HEK293T (cell line): ENCODE data around the gene YWHAH.

Source experiments
- ARNT ChIP-seq: fragments of 450-650 bp; IDR thresholded peaks from 2 replicates; pipeline ENCODE4 v1.6.1; 2017; ENCODE audit warnings: mild to moderate bottlenecking
- BHLHE40 ChIP-seq: fragments of 450-650 bp; IDR thresholded peaks from 2 replicates; pipeline ENCODE4 v1.6.1; 2016; ENCODE audit warnings: mild to moderate bottlenecking, moderate library complexity, borderline replicate concordance
- FOXM1 ChIP-seq: fragments of 450-650 bp; IDR thresholded peaks from 2 replicates; pipeline ENCODE4 v1.6.1; 2017; ENCODE audit warnings: mild to moderate bottlenecking, borderline replicate concordance
- NFRKB ChIP-seq: fragments of 450-650 bp; IDR thresholded peaks from 2 replicates; pipeline ENCODE4 v1.6.1; 2016; ENCODE audit warnings: mild to moderate bottlenecking, moderate library complexity
- SUZ12 ChIP-seq: fragments of 450-650 bp; IDR thresholded peaks from 2 replicates; pipeline ENCODE4 v1.6.1; 2016; ENCODE audit warnings: mild to moderate bottlenecking
- TARDBP ChIP-seq: fragments of 450-650 bp; IDR thresholded peaks from 2 replicates; pipeline ENCODE4 v1.6.1; 2016
- ZNF384 ChIP-seq: fragments of 450-650 bp; IDR thresholded peaks from 2 replicates; pipeline ENCODE4 v1.6.1; 2016
- TF ChIP-seq, protein P1 (sequence below): fragments of 450-650 bp; IDR thresholded peaks from 2 replicates; pipeline ENCODE4 v1.6.1; 2016

DNA sequence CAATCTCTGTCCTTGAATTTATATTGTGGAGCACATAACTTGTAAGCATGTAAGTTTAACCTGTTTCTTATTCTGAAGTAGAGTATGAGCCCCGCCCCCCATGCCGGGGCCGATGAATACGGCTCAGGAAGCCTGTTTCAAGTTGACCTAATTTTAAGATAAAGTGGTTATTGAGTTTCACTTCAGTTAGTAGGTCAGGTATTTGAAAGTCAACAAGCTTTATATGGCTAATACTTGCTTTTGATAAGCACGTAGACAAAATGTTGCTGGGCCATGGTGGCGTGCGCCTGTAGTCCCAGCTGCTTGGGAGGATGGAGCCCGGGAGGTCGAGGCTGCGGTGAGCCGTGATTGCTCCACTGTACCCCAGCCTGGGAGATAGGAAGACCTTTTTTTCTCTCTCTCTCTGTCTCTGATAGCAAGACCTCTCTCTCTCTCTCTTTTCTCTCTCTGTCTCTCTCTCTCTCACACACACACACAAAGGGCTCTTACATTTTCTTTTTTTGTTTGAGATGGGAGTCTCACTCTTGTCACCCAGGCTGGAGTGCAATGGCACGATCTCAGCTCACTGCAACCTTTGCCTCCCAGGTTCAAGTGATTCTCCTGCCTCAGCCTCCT lies 14.4 kb downstream of the YWHAH start:
- TF ChIP-seq FOXM1 (no peak), BHLHE40 (no peak), ARNT (no peak), SUZ12 (no peak), ZNF384 (no peak), NFRKB (no peak), TARDBP (no peak)
- TF ChIP-seq, protein P1, sequence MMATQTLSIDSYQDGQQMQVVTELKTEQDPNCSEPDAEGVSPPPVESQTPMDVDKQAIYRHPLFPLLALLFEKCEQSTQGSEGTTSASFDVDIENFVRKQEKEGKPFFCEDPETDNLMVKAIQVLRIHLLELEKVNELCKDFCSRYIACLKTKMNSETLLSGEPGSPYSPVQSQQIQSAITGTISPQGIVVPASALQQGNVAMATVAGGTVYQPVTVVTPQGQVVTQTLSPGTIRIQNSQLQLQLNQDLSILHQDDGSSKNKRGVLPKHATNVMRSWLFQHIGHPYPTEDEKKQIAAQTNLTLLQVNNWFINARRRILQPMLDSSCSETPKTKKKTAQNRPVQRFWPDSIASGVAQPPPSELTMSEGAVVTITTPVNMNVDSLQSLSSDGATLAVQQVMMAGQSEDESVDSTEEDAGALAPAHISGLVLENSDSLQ = no peak
